HG03457 (cell line): Measurements from ENCODE around the gene CARMIL3.
A peak's percentile ranks its signal among the peaks of the same experiment; 100 is the strongest.

Source experiments
- ATAC-seq: cut with Tn5 transposase; IDR thresholded peaks from one replicate; pipeline ENCODE4 v1.9.1; 2021; ENCODE audit warnings: moderate number of reproducible peaks; ENCODE audit not compliant: unreplicated experiment

The CARMIL3 gene

DNA sequence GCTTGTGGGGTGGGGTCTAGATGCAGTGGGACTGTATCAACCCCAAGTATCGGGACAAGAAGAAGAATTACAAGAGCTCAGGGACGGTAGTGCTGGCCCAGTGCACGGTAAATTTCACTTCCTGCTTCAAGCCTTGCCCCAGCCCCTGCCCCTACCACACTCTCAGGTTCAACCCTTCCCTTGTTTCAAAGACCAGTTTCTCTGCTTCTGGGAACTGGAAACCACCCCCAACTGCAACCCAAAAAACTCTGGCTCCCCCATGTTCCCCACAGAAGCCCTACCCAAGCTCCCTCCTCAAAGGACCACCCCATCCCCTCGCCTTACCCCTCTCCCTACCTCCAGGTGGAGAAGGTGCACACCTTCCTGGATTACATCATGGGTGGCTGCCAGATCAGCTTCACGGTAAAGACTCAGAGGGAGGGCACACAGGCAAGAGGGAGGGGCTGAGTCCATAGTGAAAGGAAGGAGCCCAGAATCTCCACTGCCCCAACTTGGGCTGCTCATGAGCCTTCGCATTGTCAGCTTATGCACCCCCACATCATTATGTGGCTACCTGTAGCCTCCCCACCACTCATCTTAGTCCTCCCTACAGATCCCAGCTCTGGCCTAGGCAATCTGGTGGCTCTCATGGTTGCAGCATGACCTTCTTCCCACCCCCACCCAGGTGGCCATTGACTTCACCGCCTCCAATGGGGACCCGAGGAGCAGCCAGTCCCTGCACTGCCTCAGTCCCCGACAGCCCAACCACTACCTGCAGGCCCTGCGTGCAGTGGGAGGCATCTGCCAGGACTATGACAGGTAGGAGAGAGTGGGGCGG is 23.9 kb downstream of the CARMIL3 start:
- ATAC-seq, result no peak

DNA sequence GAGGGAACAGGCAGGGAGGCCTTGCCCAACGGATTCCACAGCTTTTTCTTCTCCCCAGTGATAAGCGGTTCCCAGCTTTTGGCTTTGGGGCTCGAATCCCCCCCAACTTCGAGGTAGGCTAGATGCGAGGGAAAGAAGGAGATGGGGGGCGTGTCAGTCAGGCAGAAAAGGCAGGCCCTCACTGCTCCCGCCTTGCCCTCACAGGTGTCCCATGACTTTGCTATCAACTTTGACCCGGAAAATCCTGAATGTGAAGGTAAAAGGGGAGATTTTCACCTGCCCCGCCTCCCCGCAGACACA is 24.4 kb downstream of the CARMIL3 start:
- no peak for ATAC-seq

DNA sequence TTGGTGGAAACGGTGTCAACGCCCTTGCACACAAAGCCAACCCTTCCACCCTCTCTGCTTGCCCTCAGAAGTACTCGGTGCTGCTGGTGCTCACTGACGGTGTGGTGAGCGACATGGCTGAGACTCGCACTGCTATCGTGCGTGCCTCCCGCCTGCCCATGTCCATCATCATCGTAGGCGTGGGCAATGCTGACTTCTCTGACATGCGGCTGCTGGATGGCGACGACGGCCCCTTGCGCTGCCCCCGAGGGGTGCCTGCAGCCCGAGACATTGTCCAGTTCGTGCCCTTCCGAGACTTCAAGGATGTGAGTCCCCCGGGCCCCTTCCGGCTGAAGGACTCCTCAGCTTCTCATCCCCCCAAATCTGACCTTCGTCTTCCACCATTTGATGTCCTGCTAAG is 25.3 kb downstream of the CARMIL3 start:
- no peak for ATAC-seq

DNA sequence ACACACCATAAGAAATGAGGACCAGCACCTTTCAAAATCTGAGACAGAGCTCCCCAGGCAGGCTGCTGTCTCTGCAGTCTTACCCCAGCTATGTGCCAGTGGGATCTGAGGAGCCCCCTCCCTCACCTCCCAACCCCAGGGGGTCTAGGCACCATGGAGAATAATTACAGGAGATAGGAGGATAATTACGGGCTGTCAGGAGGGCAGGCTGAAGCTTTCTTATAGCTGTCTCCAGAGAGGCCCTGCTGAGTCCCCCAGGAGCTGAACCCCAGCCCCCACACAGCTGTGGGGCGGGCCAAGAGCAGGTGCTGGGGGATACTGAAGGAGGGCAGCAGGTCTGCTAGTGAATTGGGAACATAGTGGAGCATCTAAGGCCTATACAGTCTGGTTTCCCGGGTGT is 26.3 kb downstream of the CARMIL3 start:
- no peak for ATAC-seq

DNA sequence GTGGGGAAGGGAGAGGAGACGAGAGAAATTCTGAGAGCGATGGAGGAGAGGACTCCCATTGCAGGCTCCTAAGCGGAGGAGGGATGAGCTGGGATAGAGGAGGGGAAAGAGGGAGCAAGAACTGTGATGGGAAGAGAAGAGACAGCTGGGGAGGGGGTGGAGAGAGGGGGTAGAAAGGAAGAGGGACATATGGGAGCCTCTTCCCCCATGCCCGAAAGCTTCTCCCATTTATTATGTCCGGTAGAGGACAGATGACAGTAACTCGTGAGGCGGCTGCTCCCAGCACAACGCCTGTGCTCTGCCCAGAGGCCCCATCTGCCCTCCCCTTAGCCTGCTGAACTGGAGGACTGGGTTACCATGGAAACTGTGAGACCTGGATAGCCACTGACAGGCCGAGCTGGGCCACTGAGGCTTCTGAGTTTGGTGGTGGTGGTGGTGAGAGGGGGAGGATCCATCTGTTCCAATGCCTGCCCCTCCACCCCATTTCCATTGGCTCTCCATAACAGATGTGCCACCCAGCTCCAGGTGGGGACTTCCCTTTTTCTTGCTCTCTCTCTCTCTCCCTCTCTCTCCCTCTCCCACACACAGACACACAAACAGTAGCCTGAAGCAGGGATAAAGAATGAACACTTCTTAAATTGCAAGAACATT is 27.8 kb downstream of the CARMIL3 start:
- ATAC-seq, result no peak

DNA sequence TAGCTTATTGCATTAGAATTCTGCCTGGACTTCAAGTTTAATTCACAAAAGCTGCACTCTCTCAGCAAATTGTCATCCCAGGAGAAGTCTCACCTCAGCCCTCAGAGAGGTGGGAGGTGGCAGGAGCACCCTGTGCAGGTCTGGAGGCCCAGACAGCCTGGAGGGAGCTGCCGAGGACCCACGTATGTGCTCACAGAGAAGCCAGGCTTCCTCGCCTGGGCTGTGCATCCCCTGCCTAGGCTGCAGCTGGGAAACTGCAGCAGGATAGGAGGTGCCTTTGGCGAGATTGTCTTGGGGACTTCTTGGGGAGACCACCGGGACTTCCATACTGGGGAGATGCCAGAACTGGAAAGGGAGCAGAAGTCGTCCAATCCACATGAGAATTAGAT is 28.3 kb downstream of the CARMIL3 start:
- ATAC-seq, result no peak

DNA sequence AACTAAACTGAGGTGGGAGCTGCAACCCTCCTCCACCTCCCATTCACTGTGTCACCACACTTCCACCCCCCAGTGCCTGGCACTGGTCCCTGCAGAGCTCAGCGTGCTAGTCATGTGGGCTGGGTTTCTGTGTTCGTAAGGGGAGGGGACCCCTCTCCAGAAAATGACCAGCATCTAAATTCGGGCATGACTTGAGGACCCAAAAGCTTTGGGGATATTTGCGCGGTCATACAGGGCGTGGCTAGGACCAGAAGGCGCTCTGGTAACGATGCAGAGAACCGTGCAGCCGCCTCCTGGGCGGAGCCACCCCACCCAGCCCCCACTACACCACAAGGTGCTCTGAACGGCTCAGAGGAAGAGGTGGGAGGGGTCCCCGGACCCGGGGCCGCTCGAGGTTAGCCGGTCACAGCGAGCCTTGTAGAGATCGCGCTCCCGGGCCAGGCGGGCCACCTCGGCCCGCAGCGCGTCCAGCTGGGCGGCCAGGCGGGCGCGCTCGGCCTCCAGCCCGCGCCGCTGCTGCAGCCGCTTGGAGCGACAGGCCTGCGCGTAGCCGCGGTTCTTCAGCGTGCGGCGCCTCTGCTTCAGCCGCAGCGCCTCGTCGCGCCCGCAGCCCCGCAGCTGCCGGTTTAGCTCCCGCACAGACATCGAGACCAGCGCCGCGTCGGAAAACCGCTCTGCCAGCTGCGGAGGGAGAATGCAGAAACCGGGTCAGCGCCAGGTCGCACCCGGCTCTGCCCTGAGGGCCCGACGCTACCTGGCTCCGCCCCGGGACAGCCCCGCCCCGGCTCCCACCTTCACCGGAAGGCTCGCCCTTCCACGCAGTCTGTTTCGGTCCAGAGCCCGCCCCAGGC is 29.3 kb downstream of the CARMIL3 start:
- peak; percentile 62 for ATAC-seq

DNA sequence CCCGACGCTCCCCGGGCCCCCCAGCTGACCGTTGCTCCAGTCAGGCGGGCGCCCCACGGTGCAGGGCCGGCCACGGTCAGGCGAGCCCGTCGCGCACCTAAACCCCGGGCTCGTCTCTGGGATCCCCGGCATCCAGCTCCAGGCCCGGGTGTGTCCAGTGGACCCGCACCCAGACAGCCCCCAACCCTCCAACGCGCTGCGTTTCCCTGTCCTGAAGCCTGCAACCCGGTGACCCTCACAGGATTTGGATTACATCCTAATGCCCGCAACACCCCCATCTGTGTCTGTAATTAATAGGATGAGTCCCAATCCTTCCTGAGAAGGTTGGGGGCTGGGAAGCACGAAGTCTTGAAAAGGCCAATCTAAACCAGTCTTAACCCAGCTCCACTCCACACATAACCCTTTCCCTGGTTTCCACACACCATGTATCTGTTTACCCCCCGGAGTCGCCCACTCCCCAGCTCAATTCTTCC is 30.0 kb downstream of the CARMIL3 start:
- no peak for ATAC-seq

DNA sequence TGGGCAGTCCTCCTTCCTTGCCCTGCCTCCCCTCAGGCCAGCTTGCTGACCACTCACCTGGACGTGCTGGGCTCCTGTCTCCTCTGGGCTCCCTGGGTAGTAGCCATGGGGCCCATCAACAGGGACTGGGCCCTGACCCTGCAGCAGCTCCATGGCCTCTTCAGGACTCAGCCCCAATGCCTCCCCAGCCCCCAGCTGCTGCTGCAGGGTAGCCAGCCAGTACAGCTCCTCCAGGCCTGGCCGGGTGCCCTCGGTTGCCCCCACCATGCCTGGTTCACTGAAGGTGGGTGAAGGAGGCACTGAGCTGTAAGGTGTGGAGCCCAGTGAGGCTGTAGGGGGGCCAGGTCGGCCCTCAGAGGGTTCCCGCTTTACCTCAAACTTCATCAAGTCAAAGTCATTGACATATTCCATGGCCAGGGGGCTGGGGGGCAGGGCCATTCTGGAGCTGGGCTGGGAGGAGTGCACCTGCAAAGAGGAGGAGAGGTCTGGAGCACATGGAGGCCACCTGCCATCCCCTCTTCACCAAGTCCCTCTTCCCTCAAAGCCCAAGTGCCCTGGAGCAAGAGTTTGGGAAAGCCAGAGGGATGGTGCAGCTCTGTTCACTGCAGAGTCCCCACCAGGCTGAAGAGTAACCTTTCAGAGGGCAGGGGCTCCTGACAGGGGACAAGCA is 30.7 kb downstream of the CARMIL3 start:
- no peak for ATAC-seq

DNA sequence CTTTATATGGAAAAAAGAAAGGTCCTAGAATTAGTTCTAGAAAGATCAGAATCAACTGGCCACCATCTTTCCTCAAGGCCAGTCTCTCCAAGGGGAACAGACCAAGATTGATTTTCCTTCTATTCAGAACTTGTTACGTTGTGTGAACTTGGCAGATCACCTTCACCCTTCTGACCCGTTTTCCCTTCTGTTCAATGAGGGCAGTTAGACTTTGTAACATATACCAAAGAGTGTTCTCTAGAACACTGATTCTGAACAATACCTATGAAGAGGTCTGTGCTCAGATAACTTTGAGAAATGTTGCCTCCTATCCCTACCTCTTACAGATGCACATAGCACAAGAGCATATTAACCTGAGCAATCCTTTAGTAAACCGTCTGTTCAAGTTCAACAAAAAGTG is 31.7 kb downstream of the CARMIL3 start:
- ATAC-seq, result no peak

DNA sequence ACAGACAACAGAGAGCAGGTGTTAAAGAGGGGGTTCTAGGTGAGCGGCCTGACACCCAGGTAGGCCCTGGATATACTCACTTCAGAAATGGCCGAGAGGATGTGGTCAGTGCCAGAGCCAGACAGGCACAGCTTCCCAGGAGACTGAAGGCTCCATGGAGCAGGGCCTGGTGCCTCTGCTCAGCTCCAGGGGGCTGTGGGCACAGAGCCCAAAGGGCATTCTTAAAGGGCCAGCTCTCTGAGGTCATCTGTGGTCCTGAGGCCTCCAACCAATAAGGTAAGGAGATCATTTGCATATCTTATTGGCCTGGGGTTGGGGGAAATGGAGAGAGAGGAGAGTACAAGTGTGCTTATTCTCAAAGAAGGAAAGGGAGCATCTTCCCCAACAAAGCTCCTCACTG is 32.6 kb downstream of the CARMIL3 start:
- no peak for ATAC-seq

DNA sequence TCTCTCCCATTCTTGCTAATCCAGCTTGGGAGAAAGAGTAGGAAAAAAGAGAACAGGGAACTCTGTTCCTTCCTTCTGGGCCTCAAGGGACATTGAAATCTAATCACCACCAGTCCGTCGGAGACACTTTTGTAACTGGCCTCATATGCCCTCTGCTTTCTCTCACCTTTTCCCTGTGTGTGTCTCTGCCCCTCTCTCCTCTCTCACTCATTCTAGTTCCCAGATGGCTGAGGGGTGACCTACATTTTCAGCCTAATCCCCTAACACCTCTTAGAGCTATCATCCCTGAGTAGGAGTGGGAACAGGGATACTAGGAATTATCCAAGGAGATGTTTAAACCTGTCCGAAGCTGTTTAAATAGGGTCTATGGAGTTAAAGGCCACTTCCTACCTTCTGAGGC is 33.4 kb downstream of the CARMIL3 start:
- no peak for ATAC-seq

DNA sequence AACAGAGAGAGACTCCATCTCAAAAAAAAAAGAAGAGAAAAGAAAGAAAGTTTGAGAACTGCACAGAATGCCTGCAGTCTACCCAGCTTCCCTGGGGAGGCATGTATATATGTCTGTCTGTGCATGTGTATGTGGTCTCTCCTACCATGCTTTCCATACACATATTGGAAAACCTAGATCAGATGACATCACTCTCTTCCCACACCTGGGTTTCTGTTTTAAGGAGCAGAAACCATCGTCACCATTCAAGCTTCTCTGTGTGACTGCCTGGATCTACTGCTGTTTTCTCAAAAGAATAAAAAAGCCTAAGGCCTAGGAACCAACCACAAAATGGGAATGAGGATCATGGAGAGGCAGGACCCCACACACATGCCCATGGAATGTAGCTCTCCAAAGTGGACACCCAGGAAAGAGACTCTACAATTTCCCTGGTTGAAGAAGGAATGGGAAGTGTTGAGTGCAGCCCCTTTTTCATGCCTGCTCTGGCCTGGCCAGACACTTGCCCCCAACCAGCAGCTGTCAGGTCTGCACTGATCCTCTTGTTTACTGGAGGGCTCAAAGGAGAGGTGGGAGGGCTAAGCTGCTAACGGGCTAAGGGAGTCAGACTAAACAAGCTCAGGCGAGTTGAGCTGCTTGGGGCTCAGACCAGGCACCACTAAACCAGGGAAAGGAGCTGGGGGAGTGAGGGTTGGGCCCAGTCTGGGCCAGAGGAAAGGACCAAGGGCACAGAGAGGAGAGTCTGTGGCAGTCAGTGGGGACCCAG is 34.6 kb downstream of the CARMIL3 start:
- no peak for ATAC-seq

DNA sequence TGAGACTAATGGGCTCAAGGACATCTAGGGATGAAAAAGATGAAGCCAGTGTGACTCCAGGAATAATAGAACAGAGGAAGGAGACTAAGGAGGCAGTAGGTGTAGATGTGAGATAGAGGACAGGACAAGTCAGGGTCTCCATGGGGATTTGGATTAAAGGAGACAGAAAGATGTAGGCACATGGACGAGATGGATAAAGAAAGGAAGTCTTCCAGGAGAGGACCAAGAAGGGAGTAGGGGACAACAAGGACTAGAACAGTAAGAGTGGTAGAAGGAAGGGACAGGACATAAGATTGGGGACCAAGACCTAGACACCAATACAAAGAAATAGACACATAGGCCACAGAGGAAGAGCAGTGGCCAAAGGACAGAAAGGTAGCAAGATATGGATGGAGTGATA is 35.2 kb downstream of the CARMIL3 start:
- no peak for ATAC-seq

DNA sequence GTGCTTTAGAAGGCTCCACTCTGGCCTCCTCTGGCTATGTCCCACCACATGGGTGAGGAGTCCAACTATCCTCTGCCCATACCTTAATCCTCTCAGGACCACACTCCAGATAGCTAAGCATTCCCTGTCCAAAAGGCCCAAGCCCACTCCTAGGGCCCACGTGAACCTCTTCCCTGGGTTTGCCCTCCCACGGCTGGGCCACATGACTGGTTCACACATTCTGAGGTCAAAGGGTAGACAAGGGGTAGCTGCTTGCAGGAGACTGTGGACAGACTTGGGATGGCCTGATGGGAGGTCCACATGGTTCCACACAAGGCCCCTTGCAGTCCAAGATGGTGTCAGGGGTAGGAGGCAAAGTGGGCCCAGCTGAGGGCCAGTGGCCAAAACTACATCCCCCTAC is 36.3 kb downstream of the CARMIL3 start:
- ATAC-seq, result no peak

DNA sequence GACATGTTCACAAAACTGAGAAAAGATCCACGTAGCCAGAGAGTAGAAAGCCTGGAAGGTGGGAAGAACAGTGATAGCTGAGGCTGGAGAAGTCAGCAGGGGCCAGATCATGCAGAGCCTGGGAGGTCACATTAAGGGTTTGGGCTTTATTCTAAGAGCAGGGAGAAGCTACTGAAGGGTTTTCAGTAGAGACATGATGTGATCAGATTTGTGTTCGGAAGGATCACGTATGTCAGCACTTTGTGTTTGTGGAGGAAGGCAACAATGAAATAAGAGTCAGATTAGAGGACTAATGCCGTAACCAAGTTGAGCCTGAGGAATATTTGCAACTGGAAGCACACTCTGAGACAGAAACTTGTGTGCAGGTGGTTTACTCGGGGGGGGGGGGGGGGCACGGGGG is 38.1 kb downstream of the CARMIL3 start:
- ATAC-seq, result no peak

DNA sequence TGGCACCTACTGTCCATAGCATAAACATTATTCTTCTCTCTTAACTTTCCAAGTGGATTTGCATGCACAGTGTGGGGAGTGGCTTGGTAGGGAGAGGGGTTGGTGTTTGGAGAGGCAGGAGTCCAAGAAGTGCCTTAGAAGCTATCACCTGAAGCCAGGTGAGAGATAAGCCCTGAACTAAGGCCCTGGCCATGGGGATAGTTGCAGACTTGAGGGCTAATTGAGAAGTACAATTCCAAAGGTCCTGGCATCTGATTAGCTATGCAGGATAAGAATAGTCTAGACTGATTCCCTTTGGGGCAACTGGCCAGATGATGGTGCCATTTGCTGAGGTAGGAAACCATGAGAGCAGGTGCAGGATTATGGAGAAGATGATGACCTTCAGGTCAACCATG is 40.3 kb downstream of the CARMIL3 start:
- no peak for ATAC-seq

DNA sequence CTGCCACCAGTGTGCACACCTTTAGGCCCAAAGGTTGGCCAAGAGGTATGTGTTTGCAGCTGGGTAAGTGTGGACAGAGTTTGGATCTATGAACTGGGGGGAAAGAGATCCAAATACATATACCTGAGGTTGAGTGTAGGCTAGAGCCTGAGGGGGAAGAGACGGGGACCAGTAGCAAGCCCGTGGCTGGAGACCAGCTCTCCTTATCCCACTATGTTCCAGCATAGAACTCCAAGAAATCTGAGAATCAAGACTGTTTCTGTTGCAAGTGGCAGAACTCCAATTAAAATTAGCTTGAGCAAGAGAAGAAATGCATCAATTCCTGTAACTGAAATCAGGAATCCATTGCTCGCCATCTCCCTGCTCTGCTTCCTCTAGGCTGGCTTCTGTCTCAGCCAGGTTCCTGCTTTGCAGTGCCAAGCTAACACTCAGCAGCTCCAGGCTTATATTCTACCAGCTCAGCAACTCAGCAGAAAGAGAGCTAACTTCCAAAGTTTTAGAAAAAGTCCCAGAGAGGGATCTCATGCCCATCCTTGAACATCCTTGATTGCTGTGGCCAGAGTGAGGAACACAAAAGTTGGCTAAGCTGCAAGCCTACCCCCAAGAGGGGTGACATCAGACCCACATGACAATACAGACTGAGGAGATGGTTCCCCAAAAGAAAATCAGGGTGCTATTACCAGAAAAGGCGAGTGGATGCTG is 40.8 kb downstream of the CARMIL3 start:
- ATAC-seq, result no peak

DNA sequence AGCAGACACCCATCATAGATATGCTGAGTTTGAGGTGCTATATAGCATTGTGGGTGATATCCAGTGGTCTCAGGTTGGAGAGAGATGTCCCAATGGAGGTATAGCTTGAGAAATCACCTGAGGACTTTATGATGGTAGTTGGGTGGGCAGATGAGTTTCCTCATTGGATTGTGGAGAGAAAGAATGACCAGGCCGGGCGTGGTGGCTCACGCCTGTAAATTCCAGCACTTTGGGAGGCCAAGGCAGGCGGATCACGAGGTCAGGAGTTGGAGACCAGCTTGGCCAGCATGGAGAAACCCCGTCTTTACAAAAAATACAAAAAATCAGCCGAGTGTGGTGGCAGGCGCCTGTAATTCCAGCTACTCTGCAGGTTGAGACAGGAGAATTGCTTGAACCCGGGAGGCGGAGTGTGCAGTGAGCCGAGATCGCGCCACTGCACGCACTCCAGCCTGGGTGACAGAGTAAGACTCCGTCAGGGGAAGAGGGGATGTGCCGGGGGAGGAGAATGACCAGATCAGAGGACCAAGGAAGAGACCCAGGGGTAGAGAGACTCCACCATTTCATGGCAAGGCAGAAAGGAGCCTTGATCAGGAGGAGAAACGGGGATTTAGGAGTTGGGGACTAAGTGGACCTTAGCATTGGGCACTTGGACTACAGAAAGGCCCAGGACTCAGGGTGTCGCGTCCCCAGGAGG is 41.5 kb downstream of the CARMIL3 start:
- ATAC-seq, result no peak
